SJSA1 (cell line): ENCODE measurements around the gene PLCB1. TPM values are rescaled to one million over a fixed set of nuclear protein-coding genes. Genes with fewer than 3 reads are reported as not detected.

Source experiments
- DNase-seq, 2 experiments: peaks; one replicate each; pipeline ENCODE4 v3.0.0-alpha.2; 2015 to 2020; ENCODE audit warnings: low spot score in 2 of 2, low read depth in 1 of 2
- H3K27ac ChIP-seq: fragments of 250-450 bp; sonication (Bioruptor Pico); 2 replicates; pipeline ENCODE4 v1.5.1; 2020; ENCODE audit warnings: mild to moderate bottlenecking, moderate library complexity
- H3K27me3 ChIP-seq: fragments of 250-450 bp; sonication (Bioruptor Pico); replicated peaks from 2 replicates; pipeline ENCODE4 v1.5.1; 2020; ENCODE audit warnings: mild to moderate bottlenecking, moderate library complexity
- H3K36me3 ChIP-seq: fragments of 250-450 bp; sonication (Bioruptor Pico); 2 replicates; pipeline ENCODE4 v1.5.1; 2020; ENCODE audit warnings: mild to moderate bottlenecking
- H3K4me1 ChIP-seq: fragments of 250-450 bp; sonication (Bioruptor Pico); replicated peaks from 2 replicates; pipeline ENCODE4 v1.6.1; 2021; ENCODE audit warnings: mild to moderate bottlenecking
- H3K4me3 ChIP-seq: fragments of 250-450 bp; sonication (Bioruptor Pico); 2 replicates; pipeline ENCODE4 v1.5.1; 2020; ENCODE audit warnings: mild to moderate bottlenecking
- H3K9me3 ChIP-seq: fragments of 250-450 bp; sonication (Bioruptor Pico); replicated peaks from 2 replicates; pipeline ENCODE4 v1.5.1; 2020; ENCODE audit warnings: mild to moderate bottlenecking
- total RNA-seq: library from RNA; depleted of rRNA; stranded (reverse); fragments of >200 nt; shearing (Covaris generic); gene quantifications from 2 replicates; pipeline ENCODE4 v1.2.3, GENCODE V29; 2014

The PLCB1 gene
- total RNA-seq, 1 experiment from 2014 or later = 10.0 TPM

DNA sequence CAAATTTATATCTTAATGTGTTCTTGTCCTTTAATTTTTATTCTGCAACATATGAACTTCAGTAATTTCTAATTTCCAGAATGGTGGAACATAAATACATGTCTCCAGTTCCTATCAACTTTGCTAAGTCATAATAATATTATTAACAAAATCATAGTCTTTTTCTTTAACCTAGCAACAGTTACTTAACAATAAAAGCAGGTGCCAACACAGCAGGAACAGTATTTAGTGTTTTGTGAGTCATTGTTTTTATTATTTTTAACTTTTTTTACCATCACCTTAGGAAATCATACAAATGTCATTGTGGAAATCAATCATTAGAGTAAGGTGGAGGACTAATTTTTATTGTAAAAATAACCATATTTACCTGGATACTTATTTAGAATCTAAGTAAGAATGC, 133.5 kb downstream of the PLCB1 start:
- no peak overlapping the region for H3K4me3 ChIP-seq
- H3K27me3 ChIP-seq = no peaks in the 10 kb centered on the region
- no peaks in the 10 kb centered on the region for H3K9me3 ChIP-seq

DNA sequence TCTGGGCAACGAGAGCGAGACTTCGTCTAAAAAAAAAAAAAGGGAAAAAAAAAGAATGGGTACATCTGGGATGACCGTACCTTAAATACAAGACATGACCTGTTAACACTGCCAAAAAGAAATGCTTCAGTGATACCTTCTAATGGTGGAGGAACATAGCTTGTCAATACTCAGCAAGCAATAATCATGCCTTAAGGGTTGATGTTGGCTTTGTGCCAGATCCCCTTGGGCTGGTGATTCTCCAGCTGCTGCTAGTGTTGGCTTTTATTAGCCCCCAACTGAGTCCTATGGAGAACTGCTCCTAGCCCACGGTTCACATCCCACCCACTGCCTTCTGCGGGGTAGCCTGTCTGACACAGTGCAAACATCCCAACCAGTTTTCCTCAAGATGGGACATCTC, 134.9 kb downstream of the PLCB1 start:
- no peaks in the 10 kb centered on the region for H3K4me1 ChIP-seq
- H3K4me3 ChIP-seq = no peak overlapping the region
- no peaks in the 10 kb centered on the region for H3K9me3 ChIP-seq
- DNase-seq = no peak
- H3K27me3 ChIP-seq = no peaks in the 10 kb centered on the region
- H3K36me3 ChIP-seq = no peaks in the 10 kb centered on the region
- no peak overlapping the region for H3K27ac ChIP-seq

More for the DNA sequence above, 133.5 kb downstream of the PLCB1 start:
- no peak for DNase-seq
- Histone ChIP-seq H3K27ac (no peak overlapping the region), H3K4me1 (no peaks in the 10 kb centered on the region), H3K36me3 (no peaks in the 10 kb centered on the region)

DNA sequence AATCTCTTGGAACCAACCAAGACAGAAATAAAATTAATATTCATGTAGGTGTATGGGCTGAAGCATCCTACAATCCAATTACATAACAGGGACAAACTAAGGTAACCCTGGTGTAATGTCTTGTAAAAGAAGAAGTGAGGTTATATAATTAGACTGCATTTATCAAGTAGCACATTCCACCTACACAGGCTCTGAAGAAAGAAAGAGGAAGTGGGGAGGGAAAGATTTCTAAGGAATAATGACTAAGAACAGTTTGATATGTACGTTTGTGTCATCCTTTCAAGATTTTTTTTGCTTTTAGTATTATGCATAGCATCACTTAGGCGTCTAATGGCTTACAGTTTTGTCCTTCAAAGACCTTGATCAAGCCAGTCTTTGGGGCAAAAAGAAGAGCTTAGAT, 139.7 kb downstream of the PLCB1 start:
- H3K9me3 ChIP-seq = no peaks in the 10 kb centered on the region
- H3K4me1 ChIP-seq = no peaks in the 10 kb centered on the region
- no peak overlapping the region for H3K4me3 ChIP-seq
- DNase-seq = no peak
- H3K36me3 ChIP-seq = no peaks in the 10 kb centered on the region
- no peaks in the 10 kb centered on the region for H3K27me3 ChIP-seq
- no peak overlapping the region for H3K27ac ChIP-seq

DNA sequence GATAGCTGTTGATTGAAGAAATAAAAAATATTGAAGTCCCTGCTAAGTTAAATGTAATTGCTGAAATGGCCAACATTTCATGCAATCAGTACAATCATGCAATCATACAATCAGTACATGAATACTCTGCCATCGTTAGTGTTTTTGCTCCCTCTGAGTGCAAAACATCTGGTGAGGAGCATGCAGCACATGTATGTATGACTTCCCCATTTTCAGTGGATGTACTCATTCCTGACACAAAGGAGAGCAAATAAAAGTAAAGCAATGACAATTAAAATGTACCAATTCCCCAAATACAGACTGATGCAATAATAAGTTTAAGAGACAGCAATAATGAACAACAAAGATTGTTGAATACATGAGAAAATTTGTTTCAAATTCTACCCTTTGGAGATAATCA, 140.7 kb downstream of the PLCB1 start:
- no peaks in the 10 kb centered on the region for H3K9me3 ChIP-seq
- no peaks in the 10 kb centered on the region for H3K36me3 ChIP-seq
- H3K4me3 ChIP-seq = no peak overlapping the region
- no peak for DNase-seq
- H3K4me1 ChIP-seq = no peaks in the 10 kb centered on the region
- no peak overlapping the region for H3K27ac ChIP-seq
- H3K27me3 ChIP-seq = no peaks in the 10 kb centered on the region

DNA sequence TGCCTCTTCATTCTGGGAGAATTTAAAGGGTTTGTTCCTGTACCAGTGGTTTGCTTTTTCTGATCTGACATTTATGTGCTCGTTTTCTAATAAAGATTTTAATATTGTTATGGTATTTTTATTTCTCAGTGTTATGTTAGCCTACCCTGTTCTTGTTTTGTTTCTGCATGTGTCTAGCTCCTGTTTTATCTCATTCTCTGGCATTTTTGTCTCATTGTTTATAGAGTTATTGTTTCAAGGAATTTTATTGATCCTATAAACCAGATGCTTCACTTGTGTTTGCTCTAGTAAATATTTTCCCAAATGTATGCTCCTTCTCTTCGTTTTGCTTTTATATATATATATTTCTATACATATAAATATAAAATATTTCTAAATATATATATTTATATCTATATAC, 152.8 kb downstream of the PLCB1 start:
- H3K27ac ChIP-seq = no peak overlapping the region
- H3K27me3 ChIP-seq = peaks cover 7% of the 10 kb centered on the region; the same call in 1 of the 2 replicates
- H3K36me3 ChIP-seq = no peaks in the 10 kb centered on the region
- no peak overlapping the region for H3K4me3 ChIP-seq
- no peak for DNase-seq
- H3K4me1 ChIP-seq = no peaks in the 10 kb centered on the region
- no peaks in the 10 kb centered on the region for H3K9me3 ChIP-seq

DNA sequence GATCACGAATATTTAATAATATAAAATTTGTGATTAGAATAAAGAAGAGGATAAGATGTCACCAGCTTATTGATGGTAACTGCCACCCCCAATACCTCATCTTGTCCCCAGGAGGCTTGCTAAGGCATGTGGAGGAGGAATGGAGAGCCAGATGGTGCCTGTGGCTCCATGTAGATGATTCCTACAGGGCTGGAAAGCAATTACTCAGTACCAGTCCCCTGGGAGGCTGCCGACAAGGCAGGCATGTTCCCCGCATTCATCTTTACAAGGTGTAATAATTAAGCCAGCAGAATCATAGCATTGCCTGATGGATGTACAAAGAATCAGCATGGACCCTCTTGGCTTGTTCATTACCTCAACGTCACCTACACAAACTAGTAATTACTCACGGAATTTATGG, 155.3 kb downstream of the PLCB1 start:
- H3K9me3 ChIP-seq = no peaks in the 10 kb centered on the region

DNA sequence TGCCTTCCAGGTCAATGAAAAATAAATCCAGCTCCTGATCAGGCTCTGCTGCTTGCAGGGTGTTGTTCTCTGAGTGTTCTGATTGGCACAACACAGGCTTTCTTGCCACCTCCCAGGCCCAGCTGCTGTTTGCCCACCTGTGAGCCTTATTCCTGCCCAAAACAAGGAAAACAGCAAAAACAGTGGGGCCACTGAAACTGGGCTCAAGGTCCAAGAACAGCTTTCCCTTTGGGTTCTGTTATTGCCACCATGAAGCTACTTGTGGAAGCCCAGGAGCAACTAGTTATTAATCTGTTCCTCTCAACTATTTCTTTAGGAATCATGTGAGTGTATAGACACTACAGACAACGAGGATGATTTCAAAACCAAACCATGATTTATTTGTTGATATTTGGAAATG, 159.1 kb downstream of the PLCB1 start:
- Histone ChIP-seq H3K36me3 (no peaks in the 10 kb centered on the region), H3K27ac (no peak overlapping the region), H3K27me3 (no peaks in the 10 kb centered on the region), H3K4me3 (no peak overlapping the region), H3K4me1 (no peaks in the 10 kb centered on the region), H3K9me3 (no peaks in the 10 kb centered on the region)
- no peak for DNase-seq

More for the DNA sequence above, 155.3 kb downstream of the PLCB1 start:
- no peak for DNase-seq
- Histone ChIP-seq H3K27ac (no peak overlapping the region), H3K36me3 (no peaks in the 10 kb centered on the region), H3K4me3 (no peak overlapping the region), H3K4me1 (no peaks in the 10 kb centered on the region), H3K27me3 (0 out of 2 replicates have a peak, but pooled peaks cover 2% of the 10 kb centered on the region)

DNA sequence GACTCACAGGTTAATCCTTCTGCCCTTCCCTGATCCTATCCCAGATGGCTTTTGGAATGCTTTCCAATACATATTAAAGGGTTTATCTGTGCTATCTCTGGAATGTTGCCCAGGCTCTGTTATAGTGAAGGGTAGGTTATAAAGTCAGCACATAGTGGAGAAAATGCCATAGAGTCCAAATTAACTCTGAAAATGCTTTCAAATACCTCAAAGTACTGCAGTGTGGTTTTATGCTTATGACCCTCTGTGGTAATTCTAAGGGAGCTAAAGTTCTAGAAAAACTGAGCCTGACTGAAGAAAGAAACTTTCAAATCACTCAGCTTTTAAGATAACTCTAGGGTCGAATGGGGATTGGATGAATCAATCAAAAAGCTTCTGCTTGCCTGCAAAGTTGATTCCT, 159.8 kb downstream of the PLCB1 start:
- Histone ChIP-seq H3K36me3 (no peaks in the 10 kb centered on the region), H3K9me3 (no peaks in the 10 kb centered on the region), H3K4me3 (no peak overlapping the region), H3K4me1 (no peaks in the 10 kb centered on the region), H3K27me3 (no peaks in the 10 kb centered on the region), H3K27ac (no peak overlapping the region)
- DNase-seq = no peak

DNA sequence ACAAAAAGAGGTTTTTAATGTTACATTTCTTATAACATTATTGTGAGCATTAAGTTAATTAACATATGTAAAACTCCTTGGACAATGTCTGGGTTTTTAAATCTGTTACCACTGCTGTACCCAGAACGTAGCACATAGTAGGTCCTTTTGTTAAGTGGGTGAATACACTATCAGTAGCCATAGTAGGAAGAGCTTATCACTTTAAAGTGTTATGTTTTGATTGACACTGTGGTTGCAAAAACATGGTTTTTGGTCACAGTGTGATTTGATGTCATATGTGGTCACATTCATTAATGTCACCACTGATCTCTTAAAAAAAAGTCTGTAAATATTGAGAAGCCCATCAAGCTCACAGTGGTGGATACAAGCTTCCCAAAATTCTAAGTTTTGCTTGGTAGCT, 160.7 kb downstream of the PLCB1 start:
- H3K36me3 ChIP-seq = no peaks in the 10 kb centered on the region
- no peaks in the 10 kb centered on the region for H3K27me3 ChIP-seq
- no peak overlapping the region for H3K4me3 ChIP-seq
- no peaks in the 10 kb centered on the region for H3K4me1 ChIP-seq
- no peak overlapping the region for H3K27ac ChIP-seq
- no peaks in the 10 kb centered on the region for H3K9me3 ChIP-seq
- no peak for DNase-seq

DNA sequence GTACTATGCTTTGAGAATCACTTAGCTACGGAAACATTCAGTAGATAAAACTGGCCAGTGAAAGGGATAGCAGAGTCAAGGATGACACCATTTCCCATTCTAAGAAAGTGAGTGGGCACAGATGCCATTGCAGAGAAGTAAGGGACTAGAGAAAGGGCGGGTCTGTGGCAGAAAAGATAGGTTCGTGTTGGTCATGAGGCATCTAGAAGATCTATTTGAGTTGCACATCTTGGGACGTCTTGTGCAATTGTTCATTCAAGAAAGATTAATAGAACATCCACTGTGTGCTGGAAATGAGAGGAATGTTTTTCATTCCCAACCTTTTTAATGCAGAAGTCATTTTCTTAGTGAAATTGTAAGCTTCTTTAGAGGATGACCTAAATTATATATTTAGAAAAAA, 161.7 kb downstream of the PLCB1 start:
- Histone ChIP-seq H3K27ac (no peak overlapping the region), H3K9me3 (no peaks in the 10 kb centered on the region), H3K27me3 (no peaks in the 10 kb centered on the region), H3K4me3 (no peak overlapping the region), H3K4me1 (no peaks in the 10 kb centered on the region), H3K36me3 (no peaks in the 10 kb centered on the region)
- DNase-seq = no peak

DNA sequence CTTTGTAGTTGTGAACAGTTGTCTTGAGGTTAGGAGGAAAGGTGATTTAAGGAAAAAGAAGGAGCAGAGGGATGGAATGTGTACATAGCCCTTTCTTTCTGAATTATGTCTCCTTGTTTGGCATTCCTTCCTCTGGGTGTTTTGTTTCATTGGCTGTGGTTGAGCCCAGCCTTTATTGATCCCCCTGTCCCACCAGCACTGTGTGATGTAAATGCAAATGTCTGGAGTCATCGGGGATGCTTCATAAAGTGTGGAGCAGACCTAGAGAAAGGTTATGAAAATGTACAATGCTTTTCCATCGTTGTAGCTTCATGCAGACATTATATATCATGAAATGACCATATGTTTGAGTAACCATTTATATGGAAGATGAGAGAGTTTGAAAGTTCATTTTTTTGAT, 164.5 kb downstream of the PLCB1 start:
- no peaks in the 10 kb centered on the region for H3K27me3 ChIP-seq
- DNase-seq = no peak
- no peak overlapping the region for H3K27ac ChIP-seq
- no peak overlapping the region for H3K4me3 ChIP-seq
- H3K9me3 ChIP-seq = no peaks in the 10 kb centered on the region
- H3K36me3 ChIP-seq = no peaks in the 10 kb centered on the region
- H3K4me1 ChIP-seq = no peaks in the 10 kb centered on the region

DNA sequence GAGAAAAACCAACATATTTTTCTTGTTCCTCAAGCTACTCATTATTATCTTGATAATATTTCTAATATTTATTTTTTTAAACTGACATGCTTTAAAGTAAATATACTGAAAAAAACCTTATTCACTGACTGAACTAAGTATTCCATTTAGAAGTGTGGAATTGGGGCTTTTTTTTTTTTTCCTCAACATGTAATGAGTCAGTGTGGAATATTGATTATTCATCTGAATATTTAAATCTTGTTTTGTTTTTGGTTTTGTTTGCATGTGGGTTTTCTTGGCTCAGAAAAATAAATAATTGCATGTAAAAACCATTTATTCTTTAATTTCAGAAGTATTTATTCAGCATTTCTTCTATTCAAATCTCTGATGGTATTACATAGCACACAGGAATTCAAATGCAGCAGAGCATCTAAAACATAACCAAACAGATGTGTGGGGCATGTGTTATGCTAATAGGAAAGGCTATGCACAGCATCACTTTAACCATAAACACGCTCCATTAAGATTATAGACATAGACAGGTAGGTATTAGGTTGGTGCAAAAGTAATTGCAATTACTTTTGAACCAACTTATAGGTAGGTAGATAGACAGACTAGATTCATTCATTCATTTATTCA, 166.5 kb downstream of the PLCB1 start:
- DNase-seq = no peak
- H3K4me1 ChIP-seq = no peaks in the 10 kb centered on the region
- no peak overlapping the region for H3K4me3 ChIP-seq
- no peaks in the 10 kb centered on the region for H3K9me3 ChIP-seq
- H3K27ac ChIP-seq = no peak overlapping the region
- no peaks in the 10 kb centered on the region for H3K36me3 ChIP-seq
- H3K27me3 ChIP-seq = 0 out of 2 replicates have a peak, but pooled peaks cover 6% of the 10 kb centered on the region

DNA sequence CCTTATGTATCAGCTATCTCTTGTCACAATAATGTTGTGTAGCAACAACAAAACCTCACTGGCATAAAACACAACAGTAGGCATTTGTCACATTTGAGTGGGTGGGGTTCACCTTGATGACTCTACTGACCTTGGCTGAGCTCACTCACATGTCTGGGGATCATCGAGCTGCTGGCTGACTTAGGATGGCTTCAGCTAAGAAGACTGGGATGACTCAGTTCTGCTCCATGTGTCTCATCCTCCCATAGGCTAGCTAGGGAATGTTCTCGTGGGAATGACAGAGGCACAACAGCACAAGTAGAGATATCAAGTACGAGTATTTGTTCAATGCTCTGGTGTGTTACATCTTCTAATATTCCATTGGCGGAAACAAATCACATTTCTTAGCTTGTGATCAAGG, 167.9 kb downstream of the PLCB1 start:
- no peak overlapping the region for H3K27ac ChIP-seq
- no peaks in the 10 kb centered on the region for H3K36me3 ChIP-seq
- H3K27me3 ChIP-seq = peaks cover 6% of the 10 kb centered on the region; the same call in 1 of the 2 replicates
- no peaks in the 10 kb centered on the region for H3K9me3 ChIP-seq
- H3K4me3 ChIP-seq = no peak overlapping the region
- no peaks in the 10 kb centered on the region for H3K4me1 ChIP-seq
- no peak for DNase-seq

DNA sequence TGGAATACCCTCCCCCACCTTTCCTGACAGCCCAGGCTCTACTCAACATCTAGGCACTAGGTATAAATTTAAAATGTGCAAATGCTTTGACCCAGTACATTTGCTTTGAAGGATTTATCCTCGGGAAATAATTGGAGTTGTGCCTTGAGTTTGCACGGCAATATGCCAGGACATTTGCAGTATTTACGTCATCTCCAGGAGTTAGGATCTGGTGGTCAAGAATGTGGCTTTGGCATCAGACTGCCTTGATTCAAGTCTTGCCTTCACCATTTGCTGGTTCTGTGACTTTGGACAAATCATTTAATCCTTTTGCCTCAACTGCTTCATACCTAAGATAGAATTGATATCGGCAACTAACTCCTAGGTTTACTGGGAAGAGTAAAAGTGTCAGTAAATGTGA, 169.6 kb downstream of the PLCB1 start:
- H3K36me3 ChIP-seq = no peaks in the 10 kb centered on the region
- H3K4me1 ChIP-seq = no peaks in the 10 kb centered on the region
- no peak overlapping the region for H3K4me3 ChIP-seq
- no peak for DNase-seq
- peaks cover 6% of the 10 kb centered on the region; the same call in 1 of the 2 replicates for H3K27me3 ChIP-seq
- H3K9me3 ChIP-seq = no peaks in the 10 kb centered on the region
- H3K27ac ChIP-seq = no peak overlapping the region

DNA sequence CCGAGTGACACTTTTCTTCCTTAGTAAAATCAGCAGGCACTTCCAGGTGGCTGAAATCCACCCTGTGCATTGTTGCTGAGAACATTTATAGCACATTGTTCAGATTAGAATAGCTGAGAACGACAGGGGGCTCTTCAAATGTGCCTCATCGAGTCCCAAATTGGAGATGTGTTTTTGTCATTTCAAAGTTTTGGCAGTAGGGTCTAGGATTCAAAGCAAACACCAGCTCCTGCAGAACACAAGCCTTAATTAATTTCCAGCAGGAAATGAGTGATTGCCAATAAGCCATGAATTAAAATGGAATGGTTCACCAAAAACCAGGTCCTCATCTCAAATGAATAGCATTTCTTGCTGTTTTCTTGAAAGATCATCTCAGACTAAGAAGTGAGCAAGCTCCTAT, 171.6 kb downstream of the PLCB1 start:
- Histone ChIP-seq H3K36me3 (no peaks in the 10 kb centered on the region), H3K4me3 (no peak overlapping the region), H3K9me3 (no peaks in the 10 kb centered on the region), H3K4me1 (no peaks in the 10 kb centered on the region), H3K27me3 (peaks cover 6% of the 10 kb centered on the region; the same call in 1 of the 2 replicates), H3K27ac (no peak overlapping the region)
- no peak for DNase-seq
